IMR-90 (cell line): ENCODE data around the gene NOL4. TPM values are rescaled to one million over a fixed set of nuclear protein-coding genes. Genes with fewer than 3 reads are reported as not detected.

Source experiments
- ATAC-seq: fragments of 200-7000 bp; cut with Tn5 transposase; 2 replicates; pipeline ENCODE4 v1.9.1; 2020; ENCODE audit warnings: low read depth, mild to moderate bottlenecking, moderate library complexity
- BruUV-seq: library from RNA; stranded (reverse); fragments of 400-500 nt; replicated peaks from 2 replicates; lab custom pipeline; 2021; lab: Mats Ljungman, UMichigan
- CTCF ChIA-PET: fragments of 300-600 bp; formaldehyde crosslinking; extraction: SDS; loops from one replicate; lab custom pipeline; 2021; ENCODE audit warnings: antibody characterized with exemption; lab: Yijun Ruan, JAX
- POLR2A ChIA-PET: fragments of 300-600 bp; sonication (Branson Sonifier 250); formaldehyde crosslinking; loops from one replicate; lab custom pipeline; 2022; ENCODE audit warnings: antibody characterized with exemption; ENCODE audit not compliant: unreplicated experiment; lab: Charles Lee
- DNase-seq: peaks from one replicate; pipeline ENCODE4 v3.0.0; 2013
- H2AFZ ChIP-seq: replicated peaks from 2 replicates; pipeline ENCODE3; 2013; ENCODE audit warnings: low read length, mild to moderate bottlenecking; ENCODE audit not compliant: poor library complexity
- H2AK5ac ChIP-seq: 2 replicates; pipeline ENCODE4 v1.6.1; 2013; ENCODE audit warnings: low read depth, low read length, inconsistent platforms
- H2AK9ac ChIP-seq: replicated peaks from 2 replicates; pipeline ENCODE3; 2013; ENCODE audit warnings: mild to moderate bottlenecking, low read depth, low read length, moderate library complexity; ENCODE audit not compliant: poor library complexity
- H2BK120ac ChIP-seq: 2 replicates; pipeline ENCODE4 v1.6.1; 2013; ENCODE audit warnings: low read depth, low read length, inconsistent platforms
- H2BK15ac ChIP-seq: 3 replicates; pipeline ENCODE4 v1.6.1; 2013; ENCODE audit warnings: low read depth, low read length, inconsistent platforms
- H2BK20ac ChIP-seq: 2 replicates; pipeline ENCODE4 v1.6.1; 2013; ENCODE audit warnings: low read depth, mild to moderate bottlenecking, inconsistent platforms, low read length, moderate library complexity
- H2BK5ac ChIP-seq: 2 replicates; pipeline ENCODE4 v1.6.1; 2013; ENCODE audit warnings: mild to moderate bottlenecking, low read depth, low read length, inconsistent platforms; ENCODE audit not compliant: poor library complexity, severe bottlenecking
- H3K14ac ChIP-seq: replicated peaks from 2 replicates; pipeline ENCODE4 v1.6.1; 2013; ENCODE audit warnings: low read depth, low read length, inconsistent platforms
- H3K18ac ChIP-seq: 2 replicates; pipeline ENCODE4 v1.6.1; 2013; ENCODE audit warnings: low read depth, low read length, control low read depth
- H3K23ac ChIP-seq: 2 replicates; pipeline ENCODE4 v1.6.1; 2013; ENCODE audit warnings: low read depth, low read length, inconsistent platforms
- H3K27ac ChIP-seq: 2 replicates; pipeline ENCODE4 v1.5.1; 2013; ENCODE audit warnings: mild to moderate bottlenecking, control low read depth, low read length; ENCODE audit not compliant: insufficient read depth
- H3K27me3 ChIP-seq: 2 replicates; pipeline ENCODE4 v1.6.1; 2013; ENCODE audit warnings: low read length; ENCODE audit not compliant: control insufficient read depth, insufficient read depth
- H3K36me3 ChIP-seq: 2 replicates; pipeline ENCODE4 v1.6.1; 2013; ENCODE audit warnings: low read length, mixed read lengths; ENCODE audit not compliant: control insufficient read depth, insufficient read depth
- H3K4ac ChIP-seq: 2 replicates; pipeline ENCODE4 v1.6.1; 2013; ENCODE audit warnings: low read depth, low read length, inconsistent platforms
- H3K4me1 ChIP-seq: 2 replicates; pipeline ENCODE4 v1.6.1; 2013; ENCODE audit warnings: low read length, mixed read lengths; ENCODE audit not compliant: control insufficient read depth, insufficient read depth
- H3K4me2 ChIP-seq: 2 replicates; pipeline ENCODE4 v1.6.1; 2013; ENCODE audit warnings: low read depth, mild to moderate bottlenecking, control low read depth, low read length, moderate library complexity
- H3K4me3 ChIP-seq: 2 replicates; pipeline ENCODE4 v1.5.1; 2013; ENCODE audit warnings: low read depth, mild to moderate bottlenecking, control low read depth, low read length, moderate library complexity; ENCODE audit not compliant: insufficient read depth
- H3K56ac ChIP-seq: 2 replicates; pipeline ENCODE4 v1.6.1; 2013; ENCODE audit warnings: low read length, inconsistent platforms; ENCODE audit not compliant: insufficient read depth; ENCODE audit errors: extremely low read depth
- H3K79me1 ChIP-seq, 2 experiments: 2 replicates each; pipeline ENCODE4 v1.6.1; 2013; ENCODE audit warnings: low read length in 2 of 2, inconsistent platforms in 1 of 2, low read depth in 1 of 2
- H3K9ac ChIP-seq: 2 replicates; pipeline ENCODE4 v1.6.1; 2013; ENCODE audit warnings: low read depth, low read length, control low read depth
- H3K9me1 ChIP-seq: 2 replicates; pipeline ENCODE4 v1.6.1; 2013; ENCODE audit warnings: low read length, inconsistent platforms; ENCODE audit not compliant: insufficient read depth
- H3K9me3 ChIP-seq: 2 replicates; pipeline ENCODE4 v1.6.1; 2013; ENCODE audit warnings: low read length; ENCODE audit not compliant: control insufficient read depth, insufficient read depth
- H4K20me1 ChIP-seq: 2 replicates; pipeline ENCODE4 v1.6.1; 2013; ENCODE audit warnings: low read length, inconsistent platforms; ENCODE audit not compliant: insufficient read depth
- H4K5ac ChIP-seq: 2 replicates; pipeline ENCODE4 v1.6.1; 2013; ENCODE audit warnings: mild to moderate bottlenecking, low read depth, low read length, control low read depth
- H4K8ac ChIP-seq, 2 experiments: 2 replicates each; pipeline ENCODE4 v1.6.1; 2013; ENCODE audit warnings: low read depth in 2 of 2, low read length in 2 of 2, control low read depth in 1 of 2, inconsistent platforms in 1 of 2
- H4K91ac ChIP-seq: 2 replicates; pipeline ENCODE4 v1.6.1; 2013; ENCODE audit warnings: low read depth, low read length, inconsistent platforms; ENCODE audit not compliant: insufficient read depth
- CEBPB ChIP-seq: IDR thresholded peaks from 2 replicates; pipeline ENCODE4 v1.6.1; 2012; ENCODE audit warnings: low read depth, low read length, improper control_type of control experiment
- MAZ ChIP-seq: IDR thresholded peaks from 2 replicates; pipeline ENCODE4 v1.6.1; 2012; ENCODE audit warnings: low read depth, mild to moderate bottlenecking, low read length, improper control_type of control experiment, moderate library complexity, borderline replicate concordance
- WGBS, 2 experiments: methylation state at CpG; one replicate each; pipeline versions ENCODE4 v1.1.5 to v1.1.7; 2013; ENCODE audit warnings: missing lambda C conversion rate in 2 of 2; ENCODE audit not compliant: insufficient read length in 1 of 2; ENCODE audit errors: extremely low coverage in 2 of 2; 5-methylcytosine and 5-hydroxymethylcytosine counted together
- dilution Hi-C: fragments of 300-500 bp; cut with HindIII; formaldehyde crosslinking; loops from one replicate; pipeline ENCODE4 v1.14.3; 2018; ENCODE audit warnings: low sequenced_read_pairs; ENCODE audit not compliant: unreplicated experiment
- in situ Hi-C: fragments of 300-500 bp; cut with MboI; formaldehyde crosslinking; loops from 3 replicates; pipeline ENCODE4 v1.14.3; 2019; ENCODE audit warnings: low sequenced_read_pairs, inconsistent platforms, mixed read lengths
- intact Hi-C: fragments of 100-400 bp; cut with micrococcal nuclease; formaldehyde crosslinking; loops from 2 replicates; pipeline ENCODE4 v1.10.0; 2022
- polyA plus RNA-seq, 3 experiments: library from polyadenylated mRNA; depleted of rRNA; stranded (reverse); fragments of >200 nt; gene quantifications; 2 replicates each; pipeline ENCODE4 v1.2.3, GENCODE V29; 2012; ENCODE audit warnings: low replicate concordance in 1 of 3
- total RNA-seq: library from RNA; depleted of rRNA; stranded (reverse); fragments of >200 nt; gene quantifications from 2 replicates; pipeline ENCODE4 v1.2.3, GENCODE V29; 2012

The NOL4 gene
- total and polyA plus RNA-seq, 2 of the 4 experiments (the other 2 are of a cell fraction), result not detected

DNA sequence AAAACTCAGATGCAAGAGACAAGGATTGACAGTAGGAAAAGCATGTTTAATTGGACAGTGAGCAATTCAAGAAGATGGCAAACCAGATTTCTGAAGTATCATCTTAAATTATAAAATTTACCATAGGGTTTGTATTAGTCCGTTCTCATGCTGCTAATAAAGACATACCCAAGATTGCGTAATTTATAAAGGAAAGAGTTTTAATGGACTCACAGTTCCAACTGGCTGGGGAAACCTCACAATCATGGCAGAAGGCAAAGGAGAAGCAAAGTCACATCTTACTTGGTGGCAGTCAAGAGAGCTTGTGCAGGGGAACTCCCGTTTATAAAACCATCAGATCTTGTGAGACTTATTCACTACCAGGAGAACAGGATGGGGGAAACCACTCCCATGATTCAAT lies 24.0 kb upstream of the NOL4 start:
- intact Hi-C loops, result no loop called here
- Histone ChIP-seq H3K9me3 (no peaks in the 10 kb centered on the region), H3K56ac (no peak overlapping the region), H3K4me2 (no peak overlapping the region), H2BK5ac (no peak overlapping the region), H4K5ac (no peak overlapping the region), H2AFZ (no peak overlapping the region), H2BK15ac (no peak overlapping the region), H2AK5ac (no peak overlapping the region), H3K23ac (no peak overlapping the region), H4K91ac (no peak overlapping the region), H2BK20ac (no peak overlapping the region), H2AK9ac (no peak overlapping the region), H4K20me1 (no peaks in the 10 kb centered on the region), H3K27me3 (no peaks in the 10 kb centered on the region), H3K27ac (no peak overlapping the region), H3K14ac (no peak overlapping the region), H3K9ac (no peak overlapping the region), H4K8ac (no peak overlapping the region), H3K9me1 (no peaks in the 10 kb centered on the region), H3K18ac (no peak overlapping the region), H3K36me3 (no peaks in the 10 kb centered on the region), H3K4ac (no peak overlapping the region), H3K79me1 (no peaks in the 10 kb centered on the region), H3K4me1 (no peaks in the 10 kb centered on the region), H3K4me3 (no peak overlapping the region), H2BK120ac (no peak overlapping the region)
- DNase-seq (no peak), ATAC-seq (no peak)
- POLR2A ChIA-PET, result no interaction called here
- no CpG with 5 or more reads among the region's 3 CpGs for WGBS, 2 experiments
- in situ Hi-C loops, result no loop called here
- dilution Hi-C loops, result no loop called here
- CTCF ChIA-PET, result no interaction called here
- TF ChIP-seq CEBPB (peak; percentile 56), MAZ (no peak)
- BruUV-seq, result no TSS peak
